Central memory CD8-positive, alpha-beta T cell (primary cell): Measurements from ENCODE around the gene EFCAB13.

Experiments used
- ATAC-seq: fragments of 150-1000 bp; cut with Tn5 transposase; replicated peaks from 2 replicates; pipeline ENCODE4 v1.10.0; 2022; ENCODE audit warnings: mild to moderate bottlenecking, moderate FRiP score, moderate number of reproducible peaks; ENCODE audit not compliant: poor library complexity, severe bottlenecking; ENCODE audit errors: extremely low read depth
- DNase-seq, 2 donors: peaks; one replicate each; pipeline ENCODE4 v3.0.0; 2021; ENCODE audit warnings: low spot score in 2 of 2
- H3K27ac Mint-ChIP-seq: one replicate; pipeline ENCODE4 v1.8.0; 2022; ENCODE audit warnings: low read depth, mild to moderate bottlenecking, moderate library complexity, mixed read lengths
- H3K27me3 Mint-ChIP-seq: one replicate; pipeline ENCODE4 v1.8.0; 2022; ENCODE audit warnings: mixed read lengths
- H3K36me3 Mint-ChIP-seq: one replicate; pipeline ENCODE4 v1.8.0; 2022; ENCODE audit warnings: mild to moderate bottlenecking, moderate library complexity, mixed read lengths; ENCODE audit not compliant: insufficient read depth
- H3K4me1 Mint-ChIP-seq: one replicate; pipeline ENCODE4 v1.8.0; 2022; ENCODE audit warnings: mixed read lengths
- H3K4me3 Mint-ChIP-seq: one replicate; pipeline ENCODE4 v1.8.0; 2022; ENCODE audit warnings: mild to moderate bottlenecking, moderate library complexity, mixed read lengths
- H3K9me3 Mint-ChIP-seq: one replicate; pipeline ENCODE4 v1.8.0; 2022; ENCODE audit warnings: mixed read lengths

Gene EFCAB13, protein sequence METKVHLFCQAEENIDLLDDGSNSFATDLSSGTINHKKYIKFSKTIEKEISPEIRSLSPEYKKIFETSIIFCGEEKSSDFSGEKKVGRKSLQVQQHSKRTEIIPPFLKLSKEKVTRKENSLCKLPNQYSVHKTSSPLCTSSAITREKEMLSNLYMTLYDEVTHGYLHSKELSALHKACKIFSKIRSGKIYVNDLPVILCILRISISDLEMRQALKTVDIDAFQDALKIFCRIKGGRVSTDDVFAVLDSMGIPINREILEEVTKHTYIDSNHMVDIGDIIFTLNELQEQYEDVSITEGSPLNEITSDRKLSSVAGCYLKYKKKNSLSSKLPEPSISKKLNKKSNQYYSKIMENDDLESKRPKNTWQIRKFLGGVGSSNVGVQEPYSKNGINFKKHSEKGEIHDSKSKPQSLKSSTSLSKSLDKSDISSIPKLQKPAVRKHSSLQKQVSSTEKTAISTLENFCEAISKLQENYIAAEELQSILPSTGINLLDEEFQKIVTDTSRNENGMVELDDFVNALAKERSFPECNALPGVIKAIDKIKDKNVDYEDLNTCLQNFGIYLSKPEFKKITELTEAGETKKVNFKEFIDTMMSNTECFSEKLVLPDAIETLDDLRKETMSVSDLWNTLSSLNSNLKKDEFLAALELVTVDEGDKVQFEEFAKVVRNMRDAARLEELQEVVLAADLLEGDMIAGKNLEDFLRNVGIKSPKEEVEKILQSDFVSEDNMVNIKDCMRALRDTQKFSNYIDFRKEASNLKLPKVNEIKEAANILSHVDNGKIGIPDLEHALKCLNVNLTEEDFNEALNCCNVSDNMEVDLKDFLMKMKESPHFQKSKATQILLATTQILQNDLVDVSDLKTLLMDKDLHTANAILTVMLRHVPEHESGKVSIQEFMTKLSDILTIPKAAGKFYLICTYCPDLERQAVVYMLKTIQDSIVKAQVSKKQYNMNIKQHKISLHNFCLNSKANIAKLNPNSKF

DNA sequence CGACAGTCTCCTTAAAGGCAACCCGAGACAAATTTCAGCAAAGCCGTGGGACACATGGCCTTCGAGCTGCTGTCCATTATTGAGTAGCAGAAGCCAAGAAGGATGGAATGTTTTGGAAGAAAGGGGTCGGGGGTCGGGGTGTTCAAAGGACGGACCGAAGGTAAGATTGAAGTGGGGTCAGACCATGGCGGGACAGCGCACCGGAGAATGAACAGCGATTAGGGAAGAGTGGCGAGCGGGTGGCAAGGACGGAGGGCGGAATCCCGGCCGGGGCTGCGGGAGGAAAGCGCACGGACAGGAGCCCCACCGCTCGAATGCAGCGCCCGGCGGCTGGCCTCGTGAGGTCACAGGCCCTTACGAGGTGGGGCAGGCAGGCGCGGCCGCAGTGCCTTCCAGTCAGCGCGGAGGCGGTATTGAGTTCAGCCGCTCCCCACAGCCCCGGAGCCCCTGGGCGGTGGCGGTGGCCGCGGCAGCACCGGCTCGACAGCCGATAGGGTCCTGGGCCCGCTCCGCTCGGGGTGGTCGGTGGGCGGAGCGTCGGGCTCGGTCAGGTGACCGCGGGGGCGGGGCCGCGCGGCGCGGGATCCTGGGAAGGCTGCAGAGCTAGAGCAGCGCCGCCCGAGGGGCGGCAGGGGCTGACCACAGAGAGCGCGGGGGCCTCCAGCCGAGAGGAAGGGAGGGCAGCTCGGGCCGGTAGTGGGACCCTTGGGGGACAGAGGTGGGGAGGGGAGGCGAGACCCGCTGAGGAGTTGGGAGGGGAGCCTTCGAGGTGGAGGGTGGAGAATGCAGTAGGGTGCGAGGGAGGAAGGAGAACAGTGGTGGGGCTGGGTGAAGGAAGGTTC lies at the start of gene EFCAB13:
EFCAB13 (plus strand) TSS at position 574 of the 842 bp plus-strand sequence. CDS start 4,399 bp downstream, outside the sequence.
- Mint-ChIP-seq H3K36me3 (peaks cover 17% of the 10 kb centered on the region), H3K27ac (peak within 1 kb of the TSS; percentile 93), H3K4me1 (peaks cover 26% of the 10 kb centered on the region), H3K9me3 (no peaks in the 10 kb centered on the region), H3K4me3 (peak within 1 kb of the TSS; percentile 98), H3K27me3 (no peaks in the 10 kb centered on the region)
- ATAC-seq (peak; percentile 75), DNase-seq (peak; percentile 55 to 58)

DNA sequence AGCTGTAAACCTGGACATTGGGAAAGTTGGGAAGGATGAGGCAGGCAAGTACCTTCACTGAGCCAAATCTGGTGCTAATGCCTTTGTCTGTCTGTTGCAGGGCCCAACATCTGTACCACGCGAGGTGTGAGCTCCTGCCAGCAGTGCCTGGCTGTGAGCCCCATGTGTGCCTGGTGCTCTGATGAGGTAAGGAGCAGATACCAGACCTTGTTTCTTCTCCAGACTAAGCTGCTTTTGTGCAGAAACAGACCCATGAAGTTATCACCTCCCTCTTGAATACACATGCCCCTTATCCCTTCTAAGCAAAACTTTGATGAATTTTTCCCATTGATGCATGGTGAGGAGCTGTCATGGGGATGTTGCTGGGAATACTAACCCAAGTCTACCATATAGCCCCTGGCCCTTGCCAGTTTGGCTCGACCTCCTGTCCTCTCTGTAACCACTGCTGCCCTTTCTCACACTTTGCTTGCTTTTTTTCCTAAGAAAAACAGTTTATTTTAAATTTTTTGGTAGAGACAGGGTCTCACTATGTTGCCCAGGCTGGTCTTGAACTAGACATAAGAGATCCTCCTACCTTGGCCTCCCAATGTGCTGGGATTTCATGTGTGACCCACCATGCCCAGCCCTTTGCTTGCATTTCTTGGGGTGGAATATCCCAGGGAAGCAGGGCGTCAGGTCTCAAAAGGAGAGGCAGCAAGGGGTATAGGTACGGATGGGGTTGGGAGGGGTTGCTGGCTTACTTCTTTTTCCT lies 49.3 kb upstream of the EFCAB13 start:
- peaks cover 7% of the 10 kb centered on the region for H3K4me1 Mint-ChIP-seq
- H3K27me3 Mint-ChIP-seq = peaks cover 21% of the 10 kb centered on the region
- H3K27ac Mint-ChIP-seq = no peak overlapping the region
- H3K36me3 Mint-ChIP-seq = no peaks in the 10 kb centered on the region
- H3K9me3 Mint-ChIP-seq = peaks cover 3% of the 10 kb centered on the region
- no peak for ATAC-seq
- no peak for DNase-seq
- H3K4me3 Mint-ChIP-seq = no peak overlapping the region

DNA sequence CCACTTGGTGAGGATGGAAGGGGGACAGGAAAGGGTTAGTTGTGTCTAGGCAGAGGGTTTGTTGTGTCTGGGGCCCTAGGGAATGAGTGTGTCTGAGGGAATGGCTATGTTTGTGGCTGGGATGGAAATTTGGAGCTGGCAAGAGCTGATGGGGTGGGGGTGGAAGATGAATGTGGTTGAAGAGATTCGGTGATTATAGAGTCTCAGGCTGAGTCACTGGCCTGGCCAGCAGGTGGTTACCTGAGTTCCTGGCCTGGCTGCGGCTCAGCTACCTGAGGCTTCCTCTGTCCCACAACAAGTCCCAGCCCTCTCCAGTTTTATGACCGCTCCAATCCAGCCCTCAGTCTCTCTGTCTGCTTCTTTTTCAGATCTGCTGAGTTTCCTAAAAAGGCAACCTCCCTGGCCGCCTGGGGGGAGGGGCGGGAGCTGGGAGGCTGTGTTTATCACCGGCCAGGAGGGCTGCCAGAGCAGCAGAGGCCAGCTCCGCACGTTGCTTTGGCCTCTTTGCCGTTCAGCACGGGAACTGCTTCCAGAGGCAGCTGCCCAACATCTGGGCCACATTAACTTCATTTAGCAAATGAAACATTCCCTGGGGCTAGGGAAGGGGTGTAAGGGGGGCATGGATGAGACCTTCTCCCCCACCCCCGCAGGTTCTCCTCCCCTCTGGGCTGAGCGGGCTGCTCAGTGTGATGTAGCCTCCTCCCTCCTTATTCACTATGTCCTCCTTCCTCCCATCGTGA lies 48.3 kb upstream of the EFCAB13 start:
- H3K27ac Mint-ChIP-seq = no peak overlapping the region
- H3K36me3 Mint-ChIP-seq = no peaks in the 10 kb centered on the region
- ATAC-seq (no peak), DNase-seq (no peak)
- no peaks in the 10 kb centered on the region for H3K9me3 Mint-ChIP-seq
- no peak overlapping the region for H3K4me3 Mint-ChIP-seq
- H3K4me1 Mint-ChIP-seq = peaks cover 7% of the 10 kb centered on the region
- peaks cover 21% of the 10 kb centered on the region for H3K27me3 Mint-ChIP-seq

DNA sequence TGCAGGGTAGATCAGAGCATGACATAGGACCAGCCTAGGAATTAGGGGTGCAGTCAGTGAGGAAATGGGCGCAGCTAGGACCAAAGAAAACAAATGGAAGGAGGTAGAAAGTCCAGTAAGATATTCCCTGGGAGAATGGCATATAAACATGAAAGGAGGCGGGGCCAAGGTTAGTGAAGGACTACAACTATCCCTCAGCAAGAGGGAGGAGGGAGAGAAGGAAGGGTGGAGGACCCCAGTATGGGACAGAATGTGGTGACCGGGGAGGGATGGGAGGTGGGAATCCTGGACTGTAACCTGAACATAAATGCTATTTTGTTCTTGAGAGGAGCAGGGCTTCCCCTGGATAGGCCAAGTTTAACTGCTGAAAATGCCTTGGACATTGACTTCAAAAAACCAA lies 47.3 kb upstream of the EFCAB13 start:
- Mint-ChIP-seq H3K4me3 (no peak overlapping the region), H3K4me1 (peaks cover 7% of the 10 kb centered on the region), H3K9me3 (no peaks in the 10 kb centered on the region), H3K27me3 (peaks cover 21% of the 10 kb centered on the region), H3K27ac (no peak overlapping the region), H3K36me3 (no peaks in the 10 kb centered on the region)
- DNase-seq = no peak
- no peak for ATAC-seq

DNA sequence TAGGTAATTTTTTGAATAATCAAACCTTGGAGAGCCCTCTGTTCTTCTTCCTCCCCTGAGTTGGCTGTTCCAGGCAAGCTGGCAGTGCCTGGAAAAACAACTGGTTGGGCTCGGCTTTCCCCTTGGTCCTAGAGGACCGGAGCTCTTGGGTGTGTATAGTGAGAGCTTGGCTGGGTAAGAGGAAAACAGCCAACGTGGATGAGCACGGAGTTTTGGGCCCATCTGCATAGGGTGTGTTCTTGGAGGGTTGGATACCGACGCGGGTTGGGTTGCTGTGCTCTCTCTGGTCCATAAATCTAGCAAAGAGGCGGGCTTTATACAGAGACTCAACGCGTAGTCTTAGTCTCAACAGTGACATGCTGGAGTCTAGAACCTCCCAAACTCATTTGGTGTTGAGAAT lies 46.9 kb upstream of the EFCAB13 start:
- Mint-ChIP-seq H3K4me3 (no peak overlapping the region), H3K36me3 (no peaks in the 10 kb centered on the region), H3K9me3 (no peaks in the 10 kb centered on the region), H3K4me1 (peaks cover 7% of the 10 kb centered on the region), H3K27ac (no peak overlapping the region), H3K27me3 (peaks cover 21% of the 10 kb centered on the region)
- DNase-seq (no peak), ATAC-seq (no peak)

DNA sequence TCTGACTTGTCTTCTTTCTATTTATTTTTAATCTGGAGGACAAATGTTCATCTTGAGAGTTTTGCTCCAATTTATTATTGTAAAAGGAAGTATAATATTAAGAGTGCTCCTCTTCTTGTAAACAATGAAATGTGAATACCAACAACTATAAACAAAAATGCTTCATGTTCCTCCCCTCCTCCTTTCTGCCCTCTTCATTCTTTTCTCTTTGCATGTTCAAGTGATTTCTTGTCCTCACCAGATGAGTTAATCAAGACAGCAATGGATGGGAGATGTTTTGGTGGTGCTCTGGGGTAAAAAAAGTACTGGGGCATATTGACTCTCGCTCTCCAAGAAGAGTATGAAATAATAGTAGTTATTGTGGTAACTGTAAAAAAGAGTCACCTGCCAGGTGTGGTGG lies 45.8 kb upstream of the EFCAB13 start:
- peaks cover 7% of the 10 kb centered on the region for H3K4me1 Mint-ChIP-seq
- no peak for ATAC-seq
- peaks cover 21% of the 10 kb centered on the region for H3K27me3 Mint-ChIP-seq
- no peak overlapping the region for H3K4me3 Mint-ChIP-seq
- no peaks in the 10 kb centered on the region for H3K36me3 Mint-ChIP-seq
- no peaks in the 10 kb centered on the region for H3K9me3 Mint-ChIP-seq
- H3K27ac Mint-ChIP-seq = no peak overlapping the region
- DNase-seq = no peak

DNA sequence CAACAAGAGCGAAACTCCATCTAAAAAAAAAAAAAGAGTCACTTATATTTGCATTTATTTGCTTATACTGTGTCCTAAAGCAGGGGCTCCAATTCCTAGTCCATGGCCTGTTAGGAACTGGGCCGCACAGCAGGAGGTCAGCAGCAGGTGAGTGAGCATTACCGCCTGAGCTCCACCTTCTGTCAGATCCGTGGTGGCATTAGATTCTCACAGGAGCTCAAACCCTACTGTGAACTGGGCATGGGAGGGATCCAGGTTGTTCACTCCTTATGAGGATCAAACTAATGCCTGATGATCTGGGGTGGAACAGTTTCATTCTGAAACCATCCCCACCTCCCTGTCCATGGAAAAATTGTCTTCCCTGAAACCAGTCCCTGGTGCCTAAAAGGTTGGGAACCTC lies 45.2 kb upstream of the EFCAB13 start:
- H3K4me3 Mint-ChIP-seq = no peak overlapping the region
- no peak for DNase-seq
- no peak overlapping the region for H3K27ac Mint-ChIP-seq
- no peaks in the 10 kb centered on the region for H3K36me3 Mint-ChIP-seq
- H3K9me3 Mint-ChIP-seq = no peaks in the 10 kb centered on the region
- ATAC-seq = no peak
- H3K27me3 Mint-ChIP-seq = peaks cover 21% of the 10 kb centered on the region
- H3K4me1 Mint-ChIP-seq = peaks cover 7% of the 10 kb centered on the region

DNA sequence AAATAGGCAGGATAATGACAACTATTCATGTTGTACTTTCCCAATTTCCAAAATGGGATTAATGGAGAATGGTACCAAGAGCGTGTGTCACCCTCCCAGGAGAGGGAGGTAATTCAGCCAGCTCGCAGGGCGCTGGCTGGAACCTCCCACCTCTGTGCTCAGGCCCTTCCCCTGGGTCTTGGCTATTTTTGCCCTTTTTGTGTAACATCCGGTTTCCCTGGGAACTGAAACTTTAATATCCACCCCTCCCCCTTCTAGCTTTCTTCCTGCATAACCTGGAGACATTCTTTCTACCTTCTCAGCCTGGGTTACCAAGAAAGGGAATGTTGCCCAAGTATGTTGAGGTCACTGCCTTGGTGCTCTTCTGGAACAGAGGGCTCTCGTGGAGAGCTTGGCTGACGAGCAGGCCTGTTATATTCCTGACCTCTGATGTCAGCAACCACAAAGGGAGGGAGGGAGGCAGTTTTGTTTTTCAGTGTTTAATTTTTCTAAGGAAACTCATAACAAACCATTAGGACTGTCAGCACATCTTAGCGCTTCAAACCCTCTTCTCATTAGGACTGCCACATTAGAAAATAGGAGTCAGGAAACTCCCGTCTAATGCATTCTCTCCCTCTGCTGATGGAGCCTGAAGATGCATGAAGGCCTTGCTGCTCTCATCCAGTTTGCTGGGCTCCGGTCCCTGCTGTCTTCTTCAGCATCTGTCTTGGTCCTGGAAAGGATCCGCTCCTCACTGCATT lies 44.5 kb upstream of the EFCAB13 start:
- H3K4me1 Mint-ChIP-seq = peaks cover 7% of the 10 kb centered on the region
- ATAC-seq (no peak), DNase-seq (no peak)
- H3K4me3 Mint-ChIP-seq = no peak overlapping the region
- H3K27ac Mint-ChIP-seq = no peak overlapping the region
- H3K36me3 Mint-ChIP-seq = no peaks in the 10 kb centered on the region
- no peaks in the 10 kb centered on the region for H3K9me3 Mint-ChIP-seq
- H3K27me3 Mint-ChIP-seq = peaks cover 14% of the 10 kb centered on the region

DNA sequence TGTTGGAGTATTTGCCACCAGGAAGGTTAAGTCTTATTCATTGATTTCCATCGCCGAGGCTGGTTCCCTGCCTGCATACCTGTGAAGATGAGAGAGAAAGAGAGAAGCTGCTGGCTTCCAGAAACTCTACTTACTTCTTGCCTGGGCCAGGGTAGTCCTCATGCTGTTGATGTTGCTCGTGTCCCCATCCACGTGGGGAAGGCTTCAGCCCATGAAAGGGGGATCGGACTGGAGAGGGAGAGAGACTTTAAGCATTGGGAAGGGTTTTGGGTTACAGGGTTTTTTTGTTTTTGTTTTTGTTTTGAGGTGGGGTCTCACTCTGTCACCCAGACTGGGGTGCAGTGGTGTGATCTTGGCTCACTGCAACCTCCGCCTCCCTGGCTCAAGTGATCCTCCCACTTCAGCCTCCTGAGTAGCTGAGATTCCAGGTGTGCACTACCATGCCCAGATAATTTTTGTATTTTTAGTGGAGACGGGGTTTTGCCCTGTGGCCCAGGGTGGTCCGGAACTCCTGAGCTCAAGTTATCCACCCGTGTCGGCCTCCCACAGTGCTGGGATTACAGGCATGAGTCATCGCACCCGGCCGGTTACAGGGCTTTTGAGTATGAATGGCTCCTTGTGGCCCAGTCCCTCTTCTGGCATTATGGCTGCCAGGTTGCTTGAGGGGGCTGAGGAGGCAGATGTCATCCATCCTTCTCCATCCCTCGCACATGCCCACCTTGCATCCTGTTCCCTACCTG lies 43.5 kb upstream of the EFCAB13 start:
- H3K27ac Mint-ChIP-seq = no peak overlapping the region
- no peaks in the 10 kb centered on the region for H3K9me3 Mint-ChIP-seq

DNA sequence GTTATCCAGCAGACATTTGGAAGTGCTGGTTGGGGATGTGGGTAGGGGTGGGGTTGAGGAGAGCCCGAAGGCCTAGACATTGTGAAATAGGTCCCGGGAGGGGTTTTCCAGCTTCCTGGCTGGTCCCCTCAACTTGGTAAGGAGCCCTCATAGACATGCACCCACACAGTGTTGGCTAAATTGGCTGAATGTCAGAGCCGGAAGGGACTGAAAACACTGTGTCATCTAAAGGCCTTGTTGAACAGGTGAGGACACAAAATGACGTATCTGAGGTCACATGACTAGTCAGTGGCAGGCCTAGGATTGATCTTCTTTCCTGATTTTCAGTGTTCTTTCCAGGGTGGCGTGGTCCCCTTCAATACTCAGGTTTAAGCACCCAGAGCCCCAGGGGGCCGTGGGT lies 42.5 kb upstream of the EFCAB13 start:
- Mint-ChIP-seq H3K36me3 (no peaks in the 10 kb centered on the region), H3K4me3 (no peak overlapping the region), H3K9me3 (no peaks in the 10 kb centered on the region), H3K4me1 (peaks cover 7% of the 10 kb centered on the region), H3K27ac (no peak overlapping the region), H3K27me3 (no peaks in the 10 kb centered on the region)
- no peak for DNase-seq
- ATAC-seq = no peak

More for the DNA sequence above, 43.5 kb upstream of the EFCAB13 start:
- DNase-seq (no peak), ATAC-seq (no peak)
- Mint-ChIP-seq H3K4me3 (no peak overlapping the region), H3K27me3 (peaks cover 4% of the 10 kb centered on the region), H3K4me1 (peaks cover 7% of the 10 kb centered on the region), H3K36me3 (no peaks in the 10 kb centered on the region)
